ENCODE data around the gene CCDC172. TPM values are rescaled to one million over a fixed set of nuclear protein-coding genes. Genes with fewer than 3 reads are reported as not detected.

Gene CCDC172
- total and polyA plus RNA-seq, 2 of the 8 experiments (the other 6 are each of a cell fraction or from before 2014, with no cell fraction given): 1.1 to 3.6 TPM

- no peak for FAIRE-seq
- H3K9ac ChIP-seq (replicated peaks in 1 of 4; ENCODE audit: extremely low read depth in 1 of 4, low read depth in 3 of 4, low read length in 3 of 4): no peak overlapping the region
- no peak overlapping the region for H2BK12ac ChIP-seq (ENCODE audit: low read depth, low read length)
- no peak overlapping the region for H2BK20ac ChIP-seq (ENCODE audit: low read length)
- H2BK120ac ChIP-seq (replicated peaks; ENCODE audit: low read depth, low read length): no peak overlapping the region
- no peaks in the 10 kb centered on the region for H4K20me1 ChIP-seq (replicated peaks in 1 of 2; ENCODE audit: control insufficient read depth in 1 of 2, insufficient read depth in 2 of 2, low read length in 2 of 2)
- H2BK5ac ChIP-seq (ENCODE audit: low read depth, low read length): no peak overlapping the region
- H2AK5ac ChIP-seq (ENCODE audit: low read depth, low read length): no peak overlapping the region
- H3K56ac ChIP-seq (replicated peaks; ENCODE audit: insufficient read length, low read depth, low read length): no peak overlapping the region
- H4K5ac ChIP-seq (ENCODE audit: insufficient read length, low read depth, low read length): no peak overlapping the region
- no peaks in the 10 kb centered on the region for H3K4me1 ChIP-seq (replicated peaks in 1 of 4; ENCODE audit: control insufficient read depth in 3 of 4, insufficient read depth in 4 of 4, low read length in 3 of 4)
- no peaks in the 10 kb centered on the region for H3K36me3 ChIP-seq (ENCODE audit: control insufficient read depth in 2 of 4, insufficient read depth in 4 of 4, low read length in 3 of 4)
- H3K4me3 ChIP-seq (ENCODE audit: extremely low read depth in 1 of 4, insufficient read depth in 2 of 4, low read depth in 3 of 4, low read length in 4 of 4): no peak overlapping the region
- DNase-seq (ENCODE audit: low read depth in 1 of 2, low spot score in 2 of 2): no peak
- peak overlapping the region; percentile 3; the same call in 1 of the 2 replicates for H2AFZ ChIP-seq (ENCODE audit: low read length)
- ChIA-PET CTCF (ENCODE audit: partially characterized antibody) (interaction anchor here (2.2 kb wide), 1 partner anchor 13 kb away, joined by 6 read pairs; no protein-coding TSS in a partner anchor), POLR2A (ENCODE audit: partially characterized antibody) (no interaction called here)
- no peak overlapping the region for H4K8ac ChIP-seq (ENCODE audit: extremely low read depth, insufficient read depth, low read length)
- H4K91ac ChIP-seq (replicated peaks; ENCODE audit: insufficient read length, low read length): no peak overlapping the region
- no peak overlapping the region for H3K23ac ChIP-seq (ENCODE audit: insufficient read length)
- H3K79me1 ChIP-seq (ENCODE audit: low read depth, low read length): no peaks in the 10 kb centered on the region
- no peaks in the 10 kb centered on the region for H3K79me2 ChIP-seq (ENCODE audit: control insufficient read depth in 1 of 2, insufficient read depth in 2 of 2, low read length in 2 of 2)
- H3K27ac ChIP-seq (ENCODE audit: low read depth, low read length): no peak overlapping the region
- no peaks in the 10 kb centered on the region for H3K9me3 ChIP-seq (ENCODE audit: insufficient read depth in 2 of 2, low read depth in 1 of 2, low read length in 1 of 2)
- no peak overlapping the region for H3K14ac ChIP-seq (ENCODE audit: insufficient read length)
- WGBS, 2 experiments (ENCODE audit: extremely low coverage in 1 of 2, insufficient coverage in 1 of 2, insufficient read length in 1 of 2, insufficient replicate concordance in 2 of 2, low coverage in 1 of 2, low lambda C conversion rate in 2 of 2, missing lambda C conversion rate in 1 of 2): 76% methylated on average over 1 of the region's 1 CpG; no CpG with 5 or more reads in 1 of the 2 experiments
- no peaks in the 10 kb centered on the region for H3K27me3 ChIP-seq (replicated peaks in 1 of 4; ENCODE audit: control insufficient read depth in 3 of 4, extremely low read depth in 1 of 4, insufficient read depth in 3 of 4, low read length in 3 of 4)
- no peak overlapping the region for H3K4me2 ChIP-seq (ENCODE audit: insufficient read depth in 1 of 2, low read depth in 2 of 2, low read length in 2 of 2)
- no peak overlapping the region for H2BK15ac ChIP-seq (ENCODE audit: low read length)
- no peaks in the 10 kb centered on the region for H3K23me2 ChIP-seq (ENCODE audit: low read depth, low read length)
- TF ChIP-seq NANOG (IDR thresholded peaks at IDR 0.05; ENCODE audit: insufficient read depth, low read depth, low read length, poor library complexity, severe bottlenecking): no peak
- TF ChIP-seq RNF2 (IDR thresholded peaks at IDR 0.05; ENCODE audit: borderline replicate concordance, low read depth, low read length, missing control alignments, poor library complexity, severe bottlenecking): no peak
- TF ChIP-seq JUN (IDR thresholded peaks at IDR 0.05; ENCODE audit: low read depth, low read length): no peak
- TF ChIP-seq CEBPB (IDR thresholded peaks at IDR 0.05; ENCODE audit: low read depth, low read length): no peak
- H3K4ac ChIP-seq (replicated peaks; ENCODE audit: insufficient read length, low read depth, low read length): no peak overlapping the region
- H3K18ac ChIP-seq (ENCODE audit: extremely low read depth, low read length): no peak overlapping the region
Measured at GRCh38 chr10:116371737-116372136, 47.5 kb downstream of the CCDC172 start.
